Glutamatergic neuron (in vitro differentiated cells): Measurements from ENCODE around the gene KRT7. TPM values are rescaled to one million over a fixed set of nuclear protein-coding genes. Genes with fewer than 3 reads are reported as not detected.

Experiments used
- DNase-seq: peaks from one replicate; pipeline ENCODE4 v3.0.0; 2022
- H3K27ac Mint-ChIP-seq: one replicate; pipeline ENCODE4 v1.8.0; 2020; ENCODE audit warnings: mild to moderate bottlenecking, mixed read lengths, inconsistent platforms; ENCODE audit not compliant: unreplicated experiment
- H3K27me3 Mint-ChIP-seq: one replicate; pipeline ENCODE4 v1.8.0; 2020; ENCODE audit warnings: mild to moderate bottlenecking, moderate library complexity, mixed read lengths, inconsistent platforms; ENCODE audit not compliant: unreplicated experiment
- H3K36me3 Mint-ChIP-seq: one replicate; pipeline ENCODE4 v1.8.0; 2020; ENCODE audit warnings: mild to moderate bottlenecking, mixed read lengths, inconsistent platforms; ENCODE audit not compliant: unreplicated experiment
- H3K4me1 Mint-ChIP-seq: one replicate; pipeline ENCODE4 v1.8.0; 2020; ENCODE audit warnings: mild to moderate bottlenecking, low read depth, mixed read lengths, inconsistent platforms; ENCODE audit not compliant: unreplicated experiment
- H3K4me3 Mint-ChIP-seq: one replicate; pipeline ENCODE4 v1.8.0; 2020; ENCODE audit warnings: mild to moderate bottlenecking, mixed read lengths, inconsistent platforms; ENCODE audit not compliant: unreplicated experiment
- H3K9me3 Mint-ChIP-seq: one replicate; pipeline ENCODE4 v1.8.0; 2020; ENCODE audit warnings: mild to moderate bottlenecking, moderate library complexity, mixed read lengths, inconsistent platforms; ENCODE audit not compliant: unreplicated experiment
- CTCF ChIP-seq: fragments of 200-600 bp; sonication (generic); IDR thresholded peaks from one replicate; pipeline ENCODE4 v1.5.0; 2021; ENCODE audit not compliant: partially characterized antibody, unreplicated experiment
- total RNA-seq: library from RNA; stranded (reverse); fragmentation: NEBNext Ultra II Directional; extraction: Animal tissue kit (Norgen Biotek cat#: 25700); gene quantifications from one replicate; pipeline ENCODE4 v1.2.1, GENCODE V29; 2021; ENCODE audit not compliant: unreplicated experiment

The KRT7 gene
- total RNA-seq, 1 donor from 2014 or later: not detected

DNA sequence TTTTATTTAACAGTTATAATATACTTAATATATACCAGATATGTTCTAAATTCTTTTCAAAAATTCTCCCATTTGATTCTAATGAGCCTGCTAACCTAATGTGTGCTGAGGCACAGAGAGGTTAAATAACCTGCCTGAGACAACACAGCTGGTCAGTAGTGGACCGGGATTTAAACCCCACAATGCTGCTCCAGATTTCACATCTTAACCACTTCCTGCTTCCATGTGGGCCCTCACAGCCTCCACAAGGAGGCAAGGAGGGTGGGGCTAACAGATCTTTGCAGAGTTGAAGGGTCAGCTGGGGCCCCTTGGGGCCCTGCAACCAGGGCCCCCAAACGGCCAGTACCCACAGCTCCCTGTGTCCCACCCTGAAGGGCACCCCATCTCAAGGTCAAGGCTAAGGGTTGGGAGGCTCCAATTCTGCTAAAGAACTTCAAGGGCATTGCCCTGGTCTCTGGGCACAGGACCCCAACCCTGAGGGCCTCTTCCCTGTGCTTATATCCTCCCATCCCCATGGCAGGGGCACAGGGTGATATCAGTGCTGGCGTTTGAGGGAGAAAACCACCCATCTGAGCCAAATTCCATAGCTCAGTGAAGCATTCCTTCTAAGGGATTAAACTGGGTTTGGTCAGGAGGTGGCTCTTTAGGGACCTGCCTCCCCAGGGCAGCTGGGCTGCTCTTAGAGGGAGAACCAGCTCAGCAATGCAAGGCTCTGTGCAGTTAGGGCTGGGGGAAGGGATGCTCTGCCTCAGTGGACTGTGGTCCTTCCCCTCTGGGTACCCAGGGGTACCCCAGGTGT is 43.5 kb upstream of the KRT7 start:
- peaks cover 4% of the 10 kb centered on the region for H3K9me3 Mint-ChIP-seq
- H3K4me1 Mint-ChIP-seq: no peaks in the 10 kb centered on the region
- no peaks in the 10 kb centered on the region for H3K36me3 Mint-ChIP-seq
- peaks cover 6% of the 10 kb centered on the region for H3K27me3 Mint-ChIP-seq
- H3K27ac Mint-ChIP-seq: no peak overlapping the region
- H3K4me3 Mint-ChIP-seq: no peak overlapping the region
- no peak for TF ChIP-seq CTCF
- DNase-seq: no peak

DNA sequence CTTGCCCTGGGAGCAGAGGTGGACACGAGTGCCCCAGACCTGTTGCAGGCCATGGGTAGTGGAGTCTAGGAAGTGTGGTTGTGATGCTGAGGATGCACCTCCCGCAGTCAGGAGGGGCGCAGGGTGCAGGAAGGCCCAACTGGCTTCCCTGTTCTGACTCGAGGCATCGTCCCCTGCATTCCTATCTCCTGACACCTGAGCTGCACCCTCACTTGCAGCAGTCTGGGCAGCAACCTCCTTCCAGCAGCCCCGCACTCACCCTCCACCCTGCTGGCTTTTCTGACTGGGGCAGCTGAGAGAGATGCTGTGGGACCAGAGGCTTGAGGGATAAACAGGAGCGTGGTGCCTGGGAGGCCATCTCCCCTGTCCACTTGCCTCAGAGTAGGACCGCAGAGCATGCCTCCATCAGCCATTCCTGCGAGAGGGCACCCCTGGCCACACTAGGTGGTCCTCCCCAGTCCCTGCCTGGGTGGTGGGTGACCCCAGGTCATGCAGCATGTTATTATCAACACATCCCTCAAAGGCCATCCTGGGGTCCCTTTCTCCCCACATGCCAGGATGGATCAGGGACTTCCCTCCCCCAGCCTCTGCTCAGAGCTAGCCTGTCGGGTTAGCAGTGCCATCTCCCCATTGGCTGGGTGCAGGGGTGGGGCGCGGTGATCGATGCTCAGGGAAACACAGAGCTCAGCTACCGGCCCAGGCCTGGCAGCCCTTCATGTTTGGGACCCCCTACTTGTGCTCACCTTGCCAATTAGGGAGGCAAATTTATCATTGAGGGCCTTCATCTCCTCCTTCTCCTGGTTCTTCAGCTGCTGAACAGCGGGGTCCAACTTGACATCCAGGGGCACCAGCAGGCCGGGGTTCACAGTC is 41.9 kb upstream of the KRT7 start:
- no peak overlapping the region for H3K4me3 Mint-ChIP-seq
- no peaks in the 10 kb centered on the region for H3K36me3 Mint-ChIP-seq
- H3K4me1 Mint-ChIP-seq: no peaks in the 10 kb centered on the region
- peak; percentile 16 for DNase-seq
- H3K27ac Mint-ChIP-seq: no peak overlapping the region
- no peak for TF ChIP-seq CTCF
- peaks cover 4% of the 10 kb centered on the region for H3K9me3 Mint-ChIP-seq
- peaks cover 6% of the 10 kb centered on the region for H3K27me3 Mint-ChIP-seq

GRCh38 chr12:52191841-52192791 is 40.9 kb upstream of the KRT7 start, which contains the start of gene KRT80:
TSS of gene KRT80 (minus strand) at chr12:52192014. CDS start at chr12:52191902, 112 bp downstream.
- H3K4me1 Mint-ChIP-seq: no peaks in the 10 kb centered on the region
- H3K4me3 Mint-ChIP-seq: no peak within 1 kb of the TSS
- H3K27me3 Mint-ChIP-seq: peaks cover 11% of the 10 kb centered on the region
- H3K9me3 Mint-ChIP-seq: peaks cover 2% of the 10 kb centered on the region
- no peak within 1 kb of the TSS for H3K27ac Mint-ChIP-seq
- DNase-seq: peak; percentile 17
- H3K36me3 Mint-ChIP-seq: no peaks in the 10 kb centered on the region
- no peak for TF ChIP-seq CTCF

DNA sequence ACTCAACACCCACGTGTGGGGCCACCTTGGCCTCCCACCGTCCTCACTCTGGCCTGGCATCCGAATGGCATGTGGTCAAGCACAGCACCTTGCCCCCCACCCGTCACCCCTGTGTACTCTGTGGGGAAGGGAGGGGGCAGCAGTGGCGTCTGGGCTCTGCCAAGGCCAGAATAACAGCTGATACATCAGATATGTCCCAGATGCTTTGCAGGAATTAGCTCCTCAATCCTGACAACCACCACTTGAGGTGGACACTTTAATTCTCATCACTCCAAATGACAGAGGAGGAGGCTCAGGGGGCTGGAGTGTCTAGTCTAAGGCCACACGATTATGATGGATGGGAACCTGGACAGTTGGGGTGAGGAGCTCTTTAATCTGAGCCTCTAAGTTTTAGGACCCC is 39.5 kb upstream of the KRT7 start:
- peaks cover 2% of the 10 kb centered on the region for H3K9me3 Mint-ChIP-seq
- H3K4me1 Mint-ChIP-seq: no peaks in the 10 kb centered on the region
- no peaks in the 10 kb centered on the region for H3K36me3 Mint-ChIP-seq
- H3K27ac Mint-ChIP-seq: no peak overlapping the region
- no peak overlapping the region for H3K4me3 Mint-ChIP-seq
- peaks cover 11% of the 10 kb centered on the region for H3K27me3 Mint-ChIP-seq
- TF ChIP-seq CTCF: no peak
- peak; percentile 11 for DNase-seq
